OCI-LY1 (cell line): Measurements from ENCODE around the gene SUSD6.

Experiments
- CTCF ChIP-seq: fragments of 200-600 bp; sonication (generic), shearing (Covaris generic); IDR thresholded peaks from 2 replicates; pipeline ENCODE4 v1.5.1; 2017; ENCODE audit warnings: mild to moderate bottlenecking, antibody characterized with exemption, low read length, moderate library complexity, mixed read lengths
- EZH2 ChIP-seq: fragments of 200-600 bp; sonication (generic), shearing (Covaris generic); IDR thresholded peaks from 2 replicates; pipeline ENCODE4 v1.8.0; 2017; ENCODE audit warnings: borderline replicate concordance, mixed run types, mild to moderate bottlenecking, antibody characterized with exemption, low read length, moderate library complexity, mixed read lengths

GRCh38 chr14:69614592-69614991, 3.2 kb downstream of the SUSD6 start:
- TF ChIP-seq CTCF (no peak), EZH2 (no peak)
